CD1c-positive myeloid dendritic cell (primary cell): ENCODE measurements around the gene BICC1.

Experiments
- DNase-seq: peaks from one replicate; pipeline ENCODE4 v3.0.0-alpha.2; 2016; ENCODE audit errors: extremely low spot score

The BICC1 gene

DNA sequence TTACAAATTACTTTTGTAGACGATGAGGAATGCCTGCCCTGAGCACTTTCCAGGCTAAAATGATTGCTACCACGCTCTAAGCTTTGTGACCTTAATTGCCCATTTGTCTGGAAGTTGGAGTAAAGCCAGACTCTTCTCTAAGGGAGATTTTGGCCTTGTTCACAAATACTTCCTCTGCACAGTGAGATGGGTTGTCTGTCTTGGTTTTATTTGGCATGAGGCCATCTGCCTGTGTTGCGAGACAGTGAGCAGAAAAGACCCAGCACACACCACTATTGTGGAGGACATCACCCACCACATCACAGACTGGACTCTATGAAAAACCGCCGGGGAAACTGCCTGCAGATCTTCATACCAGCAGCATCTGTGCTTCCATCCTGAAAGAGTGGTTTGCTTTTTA, 138.4 kb downstream of the BICC1 start:
- DNase-seq: no peak

DNA sequence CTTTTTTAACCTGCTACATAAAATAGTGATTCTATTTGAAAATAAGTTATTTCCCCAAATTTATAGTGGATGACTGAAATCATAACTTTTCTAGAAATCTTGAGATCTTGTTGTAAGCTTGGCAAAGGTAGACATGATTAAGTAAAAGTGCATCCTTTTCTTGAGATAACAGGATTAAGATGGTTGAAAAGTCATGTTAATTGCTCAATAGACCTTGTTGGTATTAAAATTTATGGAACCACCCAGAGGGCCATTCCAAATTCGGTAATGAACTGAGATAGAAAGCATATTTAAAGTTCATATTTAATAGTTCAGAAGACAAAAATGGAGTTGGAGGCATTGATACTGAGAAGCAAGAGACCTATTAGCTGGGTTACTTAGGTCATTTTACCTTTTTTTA, 139.1 kb downstream of the BICC1 start:
- DNase-seq: no peak

DNA sequence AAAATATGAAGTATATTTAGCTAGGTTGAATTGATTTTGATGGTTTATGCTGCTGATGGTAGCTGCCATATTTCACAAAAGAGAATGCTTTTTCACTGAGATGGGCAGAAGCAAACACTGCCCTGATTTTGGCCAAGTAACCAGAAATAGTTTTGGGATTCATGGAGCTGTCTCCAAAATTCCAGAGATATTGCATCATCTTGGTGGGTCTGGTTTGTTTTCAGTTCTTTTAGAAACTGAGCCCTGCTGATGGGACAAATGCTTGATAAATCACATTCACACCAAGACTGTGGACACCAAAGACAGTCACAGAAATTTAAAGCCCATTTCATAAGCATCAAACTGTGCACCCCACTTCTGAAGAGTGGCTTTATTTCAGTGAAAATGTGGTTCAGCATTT, 140.5 kb downstream of the BICC1 start:
- no peak for DNase-seq

DNA sequence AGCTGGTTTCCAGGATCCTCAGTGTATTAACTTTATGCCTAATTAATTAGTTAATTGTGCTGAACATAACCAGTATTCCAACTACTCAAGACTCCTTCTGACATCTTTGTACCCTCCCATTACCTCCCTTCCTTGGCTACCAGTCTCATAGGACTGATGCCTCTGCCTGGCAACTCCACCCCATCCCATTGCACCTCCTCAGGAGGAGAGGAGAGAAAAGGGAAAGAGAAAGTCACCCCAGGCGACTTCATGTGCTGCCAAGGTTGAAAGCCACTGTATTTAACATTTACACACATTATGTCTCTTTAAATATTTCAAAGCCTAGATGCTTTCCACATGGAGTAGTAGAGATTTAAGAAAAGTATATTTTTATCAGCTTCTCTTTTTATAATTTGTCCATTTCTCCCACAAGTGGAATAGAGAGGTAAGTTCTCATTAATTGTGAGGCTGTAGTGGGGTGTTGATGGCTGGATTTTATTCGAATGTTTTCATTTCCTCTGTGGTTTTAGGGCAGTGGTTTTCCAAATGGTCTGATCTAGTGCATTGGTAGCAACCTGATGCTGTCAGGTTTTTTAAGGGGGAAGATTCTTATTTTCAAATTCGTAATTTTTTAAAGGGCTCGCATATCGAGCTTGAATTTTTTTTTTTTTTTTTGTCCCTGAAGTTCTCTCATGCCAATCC, 148.0 kb downstream of the BICC1 start:
- DNase-seq: no peak

DNA sequence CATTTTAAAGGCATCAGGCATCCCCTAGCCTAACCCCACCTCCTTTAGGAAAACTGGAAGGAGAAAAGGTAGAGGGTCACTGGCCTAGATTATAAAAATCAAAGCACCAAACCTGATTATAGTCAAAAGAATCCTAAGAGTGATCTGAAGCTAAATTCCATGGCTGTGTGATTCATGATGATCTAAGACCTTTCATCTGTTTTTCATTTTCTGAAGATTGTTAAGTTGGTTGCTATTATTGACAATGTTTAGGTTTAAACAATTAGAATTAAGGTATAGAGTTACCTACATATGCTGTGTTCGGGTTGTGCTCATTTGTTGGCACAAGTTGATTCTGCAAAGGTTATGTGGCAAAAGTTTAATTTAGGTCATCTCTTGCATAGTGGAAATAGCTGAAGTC, 148.7 kb downstream of the BICC1 start:
- no peak for DNase-seq

DNA sequence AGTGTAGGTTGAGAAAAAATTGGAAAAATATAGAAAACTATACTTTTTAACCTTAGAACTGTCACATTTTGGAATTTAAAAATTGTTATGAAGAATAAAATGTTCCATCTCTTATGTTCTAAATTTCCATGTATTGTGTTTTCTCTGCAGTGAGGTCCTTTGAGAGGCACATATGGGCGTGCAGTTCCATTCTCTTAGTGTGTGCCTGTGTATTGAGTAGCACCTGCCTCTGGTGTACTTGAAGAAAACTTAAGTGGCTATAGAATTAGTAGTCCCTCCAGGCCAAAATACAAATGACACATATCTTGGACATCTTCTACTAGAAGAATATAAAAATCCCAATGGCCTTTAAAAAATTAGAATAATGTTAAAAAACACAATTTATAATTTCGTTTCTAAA, 149.2 kb downstream of the BICC1 start:
- DNase-seq: no peak

DNA sequence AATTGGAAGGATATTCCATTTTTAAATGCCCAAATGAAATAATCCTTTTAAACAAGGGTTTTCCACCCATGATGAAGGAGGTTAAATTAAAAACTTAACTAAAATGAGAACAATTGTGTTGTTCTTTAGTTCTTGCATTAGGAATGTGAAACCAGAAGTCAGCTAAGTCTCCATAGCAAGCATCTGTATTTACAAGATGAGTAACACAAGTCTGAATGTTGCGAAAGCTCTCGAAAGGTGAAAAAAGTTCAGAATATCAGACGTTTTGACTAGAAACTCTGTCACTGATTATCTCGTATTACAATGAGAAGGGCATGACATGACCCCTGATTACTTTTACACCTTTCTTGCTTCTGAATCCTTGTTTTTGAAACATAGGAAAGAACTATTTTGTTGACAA, 149.6 kb downstream of the BICC1 start:
- DNase-seq: no peak

DNA sequence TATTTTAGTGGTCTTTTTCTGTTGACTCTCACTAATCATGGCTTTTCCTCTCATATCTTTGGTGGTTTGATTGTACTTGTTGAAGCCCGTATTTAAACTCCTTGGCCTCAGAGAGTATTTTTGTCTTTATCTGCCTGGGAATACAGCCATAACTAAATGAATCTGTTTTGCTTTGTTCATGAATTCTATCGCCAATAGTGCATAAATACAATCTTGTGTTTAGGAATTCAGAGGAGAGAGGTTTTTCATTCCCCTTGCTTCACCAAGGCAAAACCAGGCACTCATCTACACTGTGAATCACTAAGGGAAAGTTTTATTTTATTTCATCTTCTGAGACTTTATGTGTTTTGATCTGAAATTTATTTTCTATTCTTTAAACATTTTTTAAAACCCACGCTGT, 152.7 kb downstream of the BICC1 start:
- DNase-seq: no peak

DNA sequence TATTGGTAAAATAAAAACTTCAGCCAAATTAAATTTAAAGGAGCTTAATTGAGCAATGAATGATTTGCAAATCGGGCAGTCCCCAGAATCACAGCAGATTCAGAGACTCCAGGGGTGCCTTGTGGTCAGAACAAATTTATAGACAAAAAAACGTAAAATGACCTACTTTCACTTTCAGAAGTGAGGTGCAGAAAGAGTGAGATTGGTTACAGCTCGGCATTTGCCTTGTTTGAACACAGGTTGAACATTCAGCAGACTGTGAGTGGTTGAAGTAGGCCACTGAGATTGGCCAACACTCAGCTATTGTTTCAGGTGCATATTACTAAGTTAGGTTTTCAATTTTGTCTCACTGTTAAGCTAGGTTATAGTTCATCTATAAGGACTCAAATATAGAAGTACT, 153.4 kb downstream of the BICC1 start:
- no peak for DNase-seq

DNA sequence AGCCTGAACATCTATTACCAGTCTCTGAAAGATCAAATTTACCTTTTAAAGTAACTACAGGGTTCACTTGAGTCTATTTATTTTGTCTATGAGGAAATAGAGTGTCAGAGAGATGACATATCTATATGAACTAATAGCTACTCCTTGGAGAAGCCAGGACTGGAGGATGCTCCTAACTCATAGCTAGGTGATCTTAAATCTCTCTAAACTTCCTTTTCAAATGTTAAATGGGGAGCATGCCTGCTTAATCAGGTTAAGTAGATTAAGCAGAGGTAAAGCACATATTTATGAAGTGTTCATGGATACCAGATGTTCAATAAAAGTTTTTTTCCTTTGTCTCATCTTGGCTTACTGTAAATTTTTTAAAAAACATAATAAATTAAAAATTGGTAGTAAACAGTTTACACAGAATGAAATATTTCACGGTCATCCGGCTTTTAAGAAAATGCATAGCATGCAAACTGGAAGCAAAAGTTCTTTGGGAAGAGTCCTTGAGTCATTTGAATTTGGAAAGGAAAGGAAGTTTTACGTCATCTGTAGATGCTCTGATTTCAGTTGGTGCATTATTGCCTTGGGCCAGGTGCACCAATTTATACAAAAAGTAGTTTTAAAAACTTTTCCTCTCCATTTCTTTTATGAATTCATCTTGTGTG, 155.1 kb downstream of the BICC1 start:
- no peak for DNase-seq

DNA sequence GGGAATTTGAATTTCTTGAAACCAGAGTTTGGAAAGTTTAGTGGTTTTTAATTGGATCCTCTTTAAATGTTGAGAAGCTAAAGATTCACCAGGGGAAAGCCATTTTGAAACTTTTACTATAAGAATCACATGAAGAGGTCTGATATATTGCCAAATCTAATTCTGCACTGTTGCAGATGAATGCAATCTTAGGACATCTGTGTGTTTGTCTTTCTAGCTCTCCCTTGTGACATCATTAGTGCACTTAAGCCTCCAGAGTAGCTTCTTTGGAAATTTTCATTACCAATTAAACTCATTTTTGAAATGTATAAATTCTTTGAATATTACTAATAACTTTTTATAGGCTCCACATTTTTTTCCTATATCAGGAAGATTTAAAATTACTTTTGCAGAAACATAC, 160.2 kb downstream of the BICC1 start:
- DNase-seq: no peak

DNA sequence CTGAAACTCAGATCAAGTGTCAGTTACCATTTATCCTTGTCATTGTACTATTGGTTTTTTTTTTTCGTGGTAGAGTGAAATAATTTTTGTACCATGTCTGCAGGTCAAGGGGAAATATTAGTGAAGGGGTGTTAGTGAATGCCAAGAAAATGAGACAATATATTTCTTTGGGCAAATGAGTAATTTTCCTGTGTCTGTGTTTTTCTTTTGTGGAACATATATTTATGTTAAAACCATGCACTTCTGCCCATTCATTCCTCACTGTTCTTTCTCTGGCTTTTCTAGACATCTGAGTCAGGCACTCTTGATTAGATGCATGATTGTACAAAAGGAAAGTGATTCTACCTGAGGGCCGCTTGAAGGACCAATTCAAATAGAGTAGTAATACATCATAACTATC, 161.6 kb downstream of the BICC1 start:
- DNase-seq: no peak

DNA sequence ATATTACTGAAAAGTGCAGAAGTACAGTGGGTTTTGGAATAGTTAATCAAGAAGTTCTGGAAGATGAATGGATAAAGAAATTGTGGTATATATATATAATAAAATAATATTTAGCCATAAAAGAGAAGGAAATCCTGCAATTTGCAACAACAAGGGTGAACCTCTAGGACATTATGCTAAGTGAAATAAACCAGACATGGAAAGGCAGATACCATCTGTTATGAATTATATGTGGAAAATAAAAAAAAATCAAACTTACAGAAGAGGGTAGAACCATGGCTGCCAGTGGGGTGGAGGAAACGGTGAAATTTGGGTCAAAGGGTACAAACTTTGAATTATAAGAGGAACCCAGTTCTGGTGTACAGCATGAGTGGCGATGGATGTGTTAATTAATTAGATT, 162.6 kb downstream of the BICC1 start:
- DNase-seq: no peak

DNA sequence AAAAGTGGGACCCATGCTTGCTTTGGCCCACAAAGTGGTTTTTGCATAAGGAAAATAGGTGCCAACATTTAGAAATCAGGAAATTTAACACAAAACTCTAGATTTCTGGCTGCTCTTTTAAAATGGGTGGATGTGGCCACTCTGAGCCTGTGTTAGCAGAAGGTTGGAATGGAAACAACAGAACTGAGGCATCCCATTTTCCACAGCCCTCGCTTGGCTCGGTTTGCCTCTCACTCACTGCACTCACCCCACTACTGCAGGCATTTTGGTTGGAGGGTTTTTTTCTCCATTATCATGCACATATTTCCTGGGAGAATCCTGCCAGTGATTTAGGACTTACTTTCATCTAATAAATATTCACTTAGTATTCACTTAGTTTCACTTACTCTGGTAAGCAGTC, 178.9 kb downstream of the BICC1 start:
- no peak for DNase-seq

DNA sequence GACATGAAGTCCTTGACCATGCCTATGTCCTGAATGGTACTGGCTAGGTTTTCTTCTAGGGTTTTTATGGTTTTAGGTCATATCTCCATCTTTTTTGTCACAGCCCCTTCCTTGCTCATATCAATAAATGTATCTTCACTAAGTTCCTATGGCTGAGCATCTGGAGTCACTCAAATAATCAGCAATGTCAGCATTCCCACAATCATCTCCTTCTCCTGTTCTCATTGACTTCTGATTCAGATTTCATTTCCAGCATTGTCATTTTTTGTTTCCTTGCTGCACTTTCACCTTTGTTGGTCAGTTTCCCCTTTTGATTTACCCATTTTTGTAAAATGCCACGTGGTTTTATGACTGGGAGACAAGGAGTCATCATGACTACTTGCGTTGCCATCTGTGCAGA, 181.2 kb downstream of the BICC1 start:
- no peak for DNase-seq

DNA sequence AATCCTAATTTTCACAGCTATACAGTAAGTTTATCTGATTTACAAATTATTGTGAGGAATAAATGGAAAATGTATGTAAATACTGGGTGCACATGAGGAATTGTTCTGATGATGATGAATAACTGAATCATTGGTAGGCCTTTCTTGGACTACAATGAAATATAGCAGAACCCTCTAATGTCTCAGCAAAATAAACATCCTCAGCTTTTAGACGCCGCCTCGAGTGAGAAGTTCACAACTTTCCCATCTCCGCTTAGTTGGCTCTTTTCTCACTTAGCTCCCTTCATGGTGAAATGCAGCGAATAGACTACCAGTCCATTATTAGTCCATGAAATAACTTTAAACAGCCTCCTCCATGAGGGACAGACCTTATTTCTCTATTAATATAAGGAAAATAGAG, 182.3 kb downstream of the BICC1 start:
- no peak for DNase-seq

DNA sequence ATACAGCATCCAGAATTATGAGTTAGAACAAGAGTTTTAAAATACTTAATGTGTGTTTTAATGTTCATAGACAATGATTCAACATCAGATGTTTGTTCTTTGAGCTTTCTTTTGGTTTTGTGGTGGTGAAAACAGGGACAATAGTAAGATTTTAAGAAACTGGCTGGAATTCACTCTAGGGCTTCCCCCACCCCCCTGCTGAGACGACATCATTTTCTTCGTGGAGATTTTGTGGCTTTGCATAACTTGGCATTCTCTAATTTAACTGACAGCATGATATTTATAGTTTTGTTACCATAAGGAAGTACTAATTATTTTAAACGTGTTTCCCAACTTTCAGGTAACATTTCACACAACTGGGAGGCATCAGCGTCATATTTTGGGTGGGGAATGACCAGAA, 184.1 kb downstream of the BICC1 start:
- DNase-seq: no peak

DNA sequence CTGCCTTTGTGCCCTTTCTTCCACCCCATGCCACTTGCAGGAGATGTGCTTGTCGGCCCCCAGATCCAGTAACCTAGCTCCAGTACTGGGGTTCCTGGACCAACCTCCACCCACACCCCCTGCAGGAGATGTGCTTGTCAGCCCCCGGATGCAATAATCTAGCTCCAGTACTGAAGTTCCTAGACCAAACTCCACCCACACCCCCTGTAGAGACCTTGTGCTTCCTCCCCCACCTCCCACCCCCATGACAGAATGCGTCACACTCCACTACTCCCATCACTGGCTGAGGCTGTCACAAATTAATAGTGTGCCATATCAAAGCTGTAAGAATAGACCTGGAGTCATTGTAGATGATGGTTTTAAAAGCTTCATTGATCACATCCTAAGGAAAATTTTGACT, 185.0 kb downstream of the BICC1 start:
- no peak for DNase-seq

DNA sequence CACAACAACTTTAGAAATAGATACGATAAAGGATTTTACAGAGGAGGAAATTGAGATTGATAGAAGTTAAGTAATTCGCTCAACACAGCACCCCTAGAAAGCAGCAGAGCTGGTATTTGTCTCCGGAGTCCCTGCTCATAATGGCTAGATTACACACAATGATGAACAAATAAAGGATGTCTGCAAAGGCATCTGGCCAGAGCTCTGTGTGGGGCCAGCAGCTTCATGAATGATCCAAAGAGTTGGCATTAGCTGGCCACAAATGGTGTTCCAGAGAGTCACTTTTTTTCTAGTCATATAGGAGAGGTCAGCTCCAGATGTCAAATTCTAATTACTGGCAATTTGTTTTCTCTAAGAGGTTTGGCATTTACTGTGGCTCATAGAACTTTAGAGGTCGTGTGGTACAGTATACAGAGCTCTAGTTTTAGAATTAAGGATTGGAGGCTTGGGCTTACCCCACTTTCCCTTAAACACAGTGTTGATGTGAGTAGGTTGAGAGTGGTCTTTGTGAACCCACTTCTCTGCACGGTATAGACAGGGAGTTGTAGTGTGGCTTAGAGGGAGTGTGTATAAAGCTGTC, 186.2 kb downstream of the BICC1 start:
- DNase-seq: no peak

DNA sequence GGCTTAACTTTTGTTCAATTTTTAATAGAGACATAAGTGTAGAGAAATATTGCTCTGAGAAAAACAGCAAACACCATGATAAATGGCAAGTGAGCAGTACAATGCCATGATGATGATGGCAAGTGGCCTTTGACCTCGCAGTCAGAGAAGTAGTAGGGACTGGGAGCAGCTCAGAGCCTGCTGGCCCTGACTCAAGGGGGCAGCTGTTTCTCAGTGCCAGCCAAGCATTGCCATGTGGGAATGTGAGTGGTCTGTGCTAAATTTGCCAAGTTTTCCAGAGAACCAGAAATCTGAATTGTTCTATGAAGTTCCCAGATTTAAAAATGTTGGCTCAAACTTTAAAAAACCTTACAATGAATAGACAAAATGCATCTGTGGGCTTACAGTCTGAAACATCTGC, 187.9 kb downstream of the BICC1 start:
- DNase-seq: no peak

DNA sequence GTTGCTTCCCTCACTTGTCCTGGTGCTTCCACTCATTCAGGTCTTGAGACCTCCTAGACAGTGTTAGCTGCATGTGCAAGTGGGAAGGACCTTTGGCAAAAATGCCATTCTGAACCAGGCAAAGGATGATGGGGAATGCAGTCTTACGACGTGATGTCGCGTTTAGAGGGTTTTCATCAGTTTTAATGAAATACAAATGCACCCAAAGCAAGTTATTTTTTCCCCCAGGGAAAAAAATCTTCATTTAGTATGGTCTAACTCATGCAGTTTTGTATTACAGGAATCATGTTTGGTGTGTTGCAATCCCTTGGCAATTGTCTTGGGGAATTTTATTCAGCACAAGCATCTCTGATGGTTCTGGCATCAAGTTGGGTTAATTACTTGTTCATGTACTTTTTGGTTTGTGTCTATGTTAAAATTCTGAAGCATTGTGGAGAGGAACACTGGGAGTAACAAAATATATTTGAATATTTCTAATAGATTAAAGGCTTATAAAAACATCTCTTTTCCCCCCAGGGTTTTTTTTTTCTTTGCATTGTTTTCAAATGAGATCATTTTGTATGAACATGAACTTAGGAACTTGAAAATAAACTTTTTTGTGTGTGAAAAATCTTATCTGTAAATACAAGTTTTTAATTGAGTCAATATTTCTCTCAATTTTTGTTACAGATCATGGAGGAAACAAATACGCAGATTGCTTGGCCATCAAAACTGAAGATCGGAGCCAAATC, 188.9 kb downstream of the BICC1 start:
- DNase-seq: no peak

DNA sequence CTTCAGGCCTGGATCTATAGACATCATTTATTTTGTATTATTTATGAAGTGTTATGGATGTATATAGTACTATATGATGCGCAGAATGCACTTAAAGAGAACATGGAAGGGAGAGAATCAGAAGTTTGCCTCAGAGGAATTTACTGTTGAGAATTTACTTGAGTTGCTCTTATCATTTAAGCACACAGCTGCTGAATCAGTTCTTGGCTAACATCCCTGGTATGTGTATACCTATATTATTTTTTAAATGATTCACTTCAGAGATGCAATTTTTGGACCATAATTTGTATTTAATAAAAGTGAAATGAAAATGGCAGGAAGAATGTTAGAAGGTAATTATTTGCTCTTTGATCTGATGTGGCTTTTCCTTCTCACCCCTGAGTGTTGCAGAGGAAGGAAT, 191.6 kb downstream of the BICC1 start:
- no peak for DNase-seq

DNA sequence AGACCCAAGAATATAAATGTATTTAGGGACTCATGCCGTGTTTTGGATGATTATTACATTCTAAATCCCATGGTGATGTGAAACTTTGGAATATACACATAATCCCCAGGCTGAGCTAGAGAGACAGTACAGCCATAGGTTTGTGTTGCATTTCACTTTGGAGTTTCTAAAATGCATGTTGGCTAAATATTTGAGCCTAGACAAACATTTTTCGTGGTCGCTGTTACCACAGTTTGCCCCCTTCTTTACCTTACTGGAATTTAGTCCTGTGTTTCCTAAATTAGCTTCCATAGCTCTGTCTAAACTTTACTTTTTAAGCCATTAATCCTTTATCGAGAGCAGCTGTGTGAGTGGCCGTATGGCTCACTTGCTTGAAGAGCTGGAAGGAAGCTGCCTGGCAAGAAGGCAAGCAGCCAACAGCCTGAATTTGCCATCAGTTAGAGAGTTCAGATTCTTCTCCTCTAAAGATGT, 192.0 kb downstream of the BICC1 start:
- DNase-seq: no peak
